GM13976 (cell line): Measurements from ENCODE around the gene GRID1.

Source experiments
- DNase-seq: peaks from one replicate; pipeline ENCODE4 v3.0.0; 2012; ENCODE audit warnings: low spot score
- CTCF ChIP-seq: IDR thresholded peaks from 2 replicates; pipeline ENCODE4 v1.5.1; 2012; ENCODE audit warnings: borderline replicate concordance, mild to moderate bottlenecking; ENCODE audit not compliant: insufficient read depth; ENCODE audit errors: extremely low read depth, missing control alignments, control extremely low read depth
- in situ Hi-C: fragments of 300-500 bp; cut with MboI; formaldehyde crosslinking; loops from one replicate; pipeline ENCODE4 v1.12.0; 2022; ENCODE audit warnings: low sequenced_read_pairs, mixed read lengths, inconsistent platforms; ENCODE audit not compliant: unreplicated experiment

GRID1 gene

GRCh38 chr10:86192691-86193090, 173.9 kb downstream of the GRID1 start:
- no peak for TF ChIP-seq CTCF
- in situ Hi-C loops, result no loop called here

GRCh38 chr10:86192147-86192546, 174.4 kb downstream of the GRID1 start:
- DNase-seq, result no peak
- in situ Hi-C loops, result no loop called here
- no peak for TF ChIP-seq CTCF

More at GRCh38 chr10:86192691-86193090, 173.9 kb downstream of the GRID1 start:
- DNase-seq, result no peak

- in situ Hi-C loops, result no loop called here
- TF ChIP-seq CTCF, result no peak
- no peak for DNase-seq
Observed at GRCh38 chr10:86191686-86192085, 174.9 kb downstream of the GRID1 start.

- no peak for DNase-seq
- in situ Hi-C loops, result no loop called here
- TF ChIP-seq CTCF, result no peak
Observed at GRCh38 chr10:86191166-86191565, 175.4 kb downstream of the GRID1 start.

- in situ Hi-C loops, result no loop called here
- no peak for TF ChIP-seq CTCF
- no peak for DNase-seq
Observed at GRCh38 chr10:86190291-86190690, 176.3 kb downstream of the GRID1 start.

GRCh38 chr10:86189891-86190290, 176.7 kb downstream of the GRID1 start:
- TF ChIP-seq CTCF, result no peak
- DNase-seq, result no peak
- in situ Hi-C loops, result no loop called here
